GM12865 (cell line): ENCODE measurements around the gene DYNLRB1.

Experiments used
- DNase-seq: peaks from one replicate; pipeline ENCODE4 v3.0.0; 2010; ENCODE audit warnings: low read depth
- H3K4me3 ChIP-seq: 2 replicates; pipeline ENCODE4 v1.5.1; 2011; ENCODE audit warnings: mild to moderate bottlenecking, low read depth, low read length, control low read depth
- CTCF ChIP-seq: IDR thresholded peaks from 2 replicates; pipeline ENCODE4 v1.5.1; 2011; ENCODE audit warnings: low read length, control low read depth, low read depth, inconsistent platforms; ENCODE audit not compliant: insufficient read depth; ENCODE audit errors: missing control alignments

The DYNLRB1 gene

DNA sequence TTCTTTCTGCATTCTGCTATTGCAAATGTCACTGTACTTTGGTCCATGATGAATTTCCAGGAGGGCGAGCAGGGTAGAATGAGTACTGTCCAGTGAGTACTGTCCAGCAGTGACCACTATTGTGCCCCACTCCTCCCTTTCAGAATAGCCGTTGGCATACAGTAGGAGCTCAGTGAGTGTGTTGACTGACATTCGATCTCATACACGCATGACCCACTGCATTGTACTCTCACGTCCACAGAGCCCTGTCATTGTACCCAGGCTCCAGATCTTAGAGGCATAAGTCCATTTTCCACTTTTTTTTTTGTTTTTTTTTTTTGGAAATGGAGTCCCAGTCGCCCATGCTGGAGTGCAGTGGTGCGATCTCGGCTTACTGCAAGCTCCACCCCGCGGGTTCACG is 8.2 kb downstream of the DYNLRB1 start:
- TF ChIP-seq CTCF: no peak
- H3K4me3 ChIP-seq: no peak overlapping the region
- DNase-seq: no peak

DNA sequence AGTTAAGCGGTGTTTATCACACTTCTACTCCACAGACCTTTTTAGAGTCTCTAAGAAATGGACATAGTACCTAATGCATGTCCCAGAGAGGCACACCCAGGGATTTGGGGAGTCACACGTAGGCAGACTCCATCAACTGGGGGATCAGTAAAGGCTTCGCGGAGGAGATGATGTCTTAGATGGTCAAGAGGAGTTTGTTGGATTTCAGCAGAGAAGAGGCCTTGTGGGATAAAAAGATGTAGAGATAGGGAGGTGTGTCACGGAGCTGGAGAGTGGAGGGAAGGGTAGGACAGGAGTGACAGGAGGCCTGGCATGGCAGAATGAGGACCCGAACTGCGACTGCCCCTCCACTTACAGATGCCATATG is 9.1 kb downstream of the DYNLRB1 start:
- H3K4me3 ChIP-seq: no peak overlapping the region
- DNase-seq: no peak
- no peak for TF ChIP-seq CTCF

DNA sequence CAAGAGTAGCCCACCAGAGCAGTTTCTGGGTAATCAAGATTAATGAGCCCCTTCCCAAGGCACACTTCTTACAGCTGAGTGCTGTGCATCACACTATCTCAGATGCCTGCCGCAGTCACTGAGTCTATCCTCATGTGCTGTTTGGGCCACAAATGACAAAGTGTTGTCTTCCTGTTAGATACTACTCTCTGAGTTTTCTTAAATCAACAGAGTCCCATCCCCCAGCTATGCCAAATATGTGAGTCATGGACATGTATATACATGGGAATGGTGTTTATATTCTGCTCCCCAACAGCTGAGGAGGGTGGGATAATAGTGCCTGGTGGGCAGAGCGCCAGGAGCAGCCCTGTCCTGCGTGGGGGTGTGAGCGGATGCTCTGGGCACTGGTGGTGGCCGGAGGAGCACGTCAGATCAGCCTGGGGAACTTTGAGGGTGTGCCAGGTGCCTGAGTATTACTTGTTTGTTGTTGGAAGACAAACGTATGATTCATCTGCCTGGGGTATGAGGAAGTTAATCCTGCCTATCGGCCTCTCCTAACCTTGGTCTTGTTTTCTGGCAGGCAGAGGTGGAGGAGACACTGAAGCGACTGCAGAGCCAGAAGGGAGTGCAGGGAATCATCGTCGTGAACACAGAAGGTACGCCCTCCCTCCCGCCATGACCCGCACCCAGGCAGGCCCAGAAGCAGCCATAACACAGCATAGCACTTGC is 9.6 kb downstream of the DYNLRB1 start:
- no peak overlapping the region for H3K4me3 ChIP-seq
- DNase-seq: no peak
- TF ChIP-seq CTCF: no peak

DNA sequence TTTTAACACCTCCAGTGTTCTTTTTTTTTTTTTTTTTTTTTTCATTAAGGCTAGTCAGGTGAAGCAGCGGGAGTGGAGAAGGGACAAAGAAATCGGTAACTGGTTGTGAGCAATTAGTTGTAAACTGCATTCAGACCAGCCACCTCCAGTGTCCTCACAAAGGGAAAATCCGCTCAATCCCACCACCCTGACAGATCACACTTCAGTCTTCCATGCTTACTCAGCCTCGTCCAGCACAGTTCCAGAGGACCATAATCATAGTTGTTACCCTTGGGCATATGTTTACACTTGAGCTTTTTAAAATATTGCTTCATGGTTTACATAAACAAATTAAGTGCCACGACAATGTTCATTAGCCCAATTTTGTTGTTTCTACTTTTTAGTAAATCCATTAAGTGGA is 10.2 kb downstream of the DYNLRB1 start:
- no peak overlapping the region for H3K4me3 ChIP-seq
- no peak for TF ChIP-seq CTCF
- DNase-seq: no peak

- no peak for DNase-seq
- TF ChIP-seq CTCF: no peak
Observed at GRCh38 chr20:34527016-34527415, 10.8 kb downstream of the DYNLRB1 start.

DNA sequence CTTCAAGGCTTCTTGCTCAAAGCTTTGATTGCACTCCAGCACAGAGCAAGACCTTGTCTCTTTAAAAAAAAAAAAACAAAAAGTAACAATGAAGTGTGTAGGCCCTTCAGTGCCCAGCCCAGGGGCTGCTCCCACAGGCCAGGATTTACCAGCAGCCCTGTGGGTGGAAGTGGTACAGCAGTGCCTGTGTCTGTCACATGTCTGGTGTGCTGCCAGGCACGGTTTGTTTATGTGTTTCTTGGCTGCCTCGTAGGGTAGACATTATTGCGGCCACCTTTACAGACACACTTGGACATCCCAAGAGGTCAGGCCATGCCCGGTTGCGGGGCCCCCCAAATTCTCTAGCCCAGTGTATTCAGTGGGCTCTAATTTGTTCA is 12.7 kb downstream of the DYNLRB1 start:
- DNase-seq: no peak
- no peak overlapping the region for H3K4me3 ChIP-seq
- TF ChIP-seq CTCF: no peak

More at GRCh38 chr20:34527016-34527415, 10.8 kb downstream of the DYNLRB1 start:
- no peak overlapping the region for H3K4me3 ChIP-seq

DNA sequence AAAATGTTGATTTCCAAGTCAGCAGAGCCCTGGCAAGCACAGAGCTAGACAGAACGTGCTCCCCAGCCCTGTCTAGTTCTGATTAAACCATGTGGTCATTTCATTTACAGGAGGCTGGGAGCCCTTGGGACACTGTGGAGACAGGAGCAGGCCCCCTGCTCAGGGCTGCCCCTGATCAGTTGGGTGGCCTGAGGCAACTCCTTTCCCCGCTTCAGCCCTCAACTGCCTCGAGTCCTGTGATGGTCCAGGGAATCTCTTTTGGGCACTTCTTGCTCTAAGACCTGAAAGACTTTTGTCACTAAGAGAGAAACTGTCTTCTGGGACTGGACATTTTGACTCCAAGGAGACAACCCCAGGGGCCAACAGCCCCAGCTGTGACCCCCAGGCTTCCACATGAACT is 13.5 kb downstream of the DYNLRB1 start:
- H3K4me3 ChIP-seq: no peak overlapping the region
- no peak for TF ChIP-seq CTCF
- DNase-seq: no peak
